ENCODE measurements around the gene SLC39A11. TPM values are rescaled to one million over a fixed set of nuclear protein-coding genes. Genes with fewer than 3 reads are reported as not detected.

Gene SLC39A11
- total and polyA plus RNA-seq, 2 of the 13 experiments (the other 11 are each of a cell fraction or from before 2014, with no cell fraction given): 17.2 to 31.5 TPM

DNA sequence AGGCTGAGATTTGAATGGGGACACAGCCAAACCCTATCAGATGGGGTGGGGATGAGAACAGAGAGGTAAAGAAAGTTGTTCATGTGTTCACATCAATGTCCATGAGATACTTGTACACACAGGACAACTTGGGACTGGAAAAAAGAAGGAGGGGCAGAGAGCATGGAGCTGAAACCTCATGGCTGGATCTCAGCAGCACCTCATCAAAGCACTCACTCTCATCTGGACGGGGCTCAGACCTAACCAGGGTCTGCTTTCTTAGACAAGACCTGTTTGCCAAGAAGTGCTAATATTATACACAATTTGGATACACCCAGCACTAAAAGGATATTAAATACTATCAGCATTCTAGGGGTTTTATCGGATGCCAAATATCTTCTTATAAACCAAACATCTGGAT, 399.8 kb downstream of the SLC39A11 start (continued):
- TF ChIP-seq PRDM15 (CRISPR knock-in tag; IDR thresholded peaks at IDR 0.05): no peak
- no peak for TF ChIP-seq RELA (CRISPR knock-in tag; IDR thresholded peaks at IDR 0.05)
- TF ChIP-seq GLI4 (CRISPR knock-in tag; IDR thresholded peaks at IDR 0.05; ENCODE audit: borderline replicate concordance): no peak
- TF ChIP-seq ZNF383 (CRISPR knock-in tag; IDR thresholded peaks at IDR 0.05; ENCODE audit: borderline replicate concordance): no peak
- no peak for TF ChIP-seq ZNF772 (CRISPR knock-in tag; IDR thresholded peaks at IDR 0.05)
- TF ChIP-seq ZNF432 (CRISPR knock-in tag; IDR thresholded peaks at IDR 0.05; ENCODE audit: borderline replicate concordance): no peak
- no peak for TF ChIP-seq ZSCAN25 (CRISPR knock-in tag; IDR thresholded peaks at IDR 0.05)
- no peak for TF ChIP-seq MYNN (CRISPR knock-in tag; IDR thresholded peaks at IDR 0.05; ENCODE audit: low read depth)
- TF ChIP-seq MIER3 (CRISPR knock-in tag; IDR thresholded peaks at IDR 0.05; ENCODE audit: borderline replicate concordance): no peak
- TF ChIP-seq CHCHD3 (CRISPR knock-in tag; IDR thresholded peaks at IDR 0.05): no peak
- no peak for TF ChIP-seq U2AF1 (optimal IDR thresholded peaks at IDR 0.05; ENCODE audit: low read depth, low read length)

DNA sequence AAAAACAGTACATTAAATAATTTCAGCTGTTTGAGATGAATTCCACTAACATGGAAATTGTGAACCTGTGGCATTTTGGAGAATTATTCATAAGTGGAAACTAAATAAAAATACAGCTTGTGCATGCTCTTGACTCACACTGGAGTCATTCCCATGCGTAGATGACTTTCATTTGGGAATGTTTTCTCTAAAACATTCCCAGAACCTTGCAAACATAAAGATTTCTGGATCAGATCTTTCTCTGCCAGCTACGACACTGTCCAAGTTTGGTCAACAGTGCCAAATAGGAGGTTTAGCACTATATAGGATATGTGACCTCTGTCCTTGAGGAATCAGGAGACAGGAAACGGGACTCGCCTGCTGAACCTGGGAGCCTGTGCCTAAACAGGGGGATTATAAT, 400.9 kb downstream of the SLC39A11 start:
- Histone ChIP-seq H3K27ac (ENCODE audit: extremely low read length, insufficient read depth, low read length) (no peak overlapping the region), H2AFZ (ENCODE audit: low read length) (no peak overlapping the region), H4K20me1 (ENCODE audit: insufficient read depth, low read length) (no peaks in the 10 kb centered on the region), H3K27me3 (ENCODE audit: control insufficient read depth in 1 of 2, insufficient read depth in 2 of 2, low read length in 2 of 2) (no peaks in the 10 kb centered on the region), H3K9me3 (ENCODE audit: low read length) (no peaks in the 10 kb centered on the region), H3K4me1 (ENCODE audit: insufficient read depth, low read length) (peaks cover 7% of the 10 kb centered on the region), H3K4me3 (replicated peaks in 1 of 3; ENCODE audit: insufficient read depth in 1 of 3, low read depth in 2 of 3, low read length in 3 of 3) (no peak overlapping the region), H3K4me2 (ENCODE audit: low read depth, low read length) (no peak overlapping the region), H3K79me2 (ENCODE audit: insufficient read depth, low read length) (no peaks in the 10 kb centered on the region), H3K36me3 (replicated peaks in 1 of 2; ENCODE audit: control insufficient read depth in 1 of 2, insufficient read depth in 2 of 2, low read length in 2 of 2) (no peaks in the 10 kb centered on the region; a peak in 1 of 5 replicates), H3K9ac (ENCODE audit: insufficient read depth, low read depth, low read length) (no peak overlapping the region)
- intact Hi-C loops (cut with micrococcal nuclease; ENCODE audit: unreplicated experiment) (no loop called here), in situ Hi-C loops (cut with HindIII; ENCODE audit: extremely low pct_ligation_motif_present, low pct_unique_long_range_greater_than_20kb) (no loop called here)
- ChIA-PET CTCF (ENCODE audit: low intra/inter-chr PET ratio, low total read pairs) (no interaction called here), POLR2A (no interaction called here)
- FAIRE-seq (no peak), DNase-seq (ENCODE audit: low spot score) (no peak), ATAC-seq (no peak)
- 89% methylated on average over 4 of the region's 4 CpGs for WGBS (ENCODE audit: low lambda C conversion rate)
- TF ChIP-seq, protein P1, sequence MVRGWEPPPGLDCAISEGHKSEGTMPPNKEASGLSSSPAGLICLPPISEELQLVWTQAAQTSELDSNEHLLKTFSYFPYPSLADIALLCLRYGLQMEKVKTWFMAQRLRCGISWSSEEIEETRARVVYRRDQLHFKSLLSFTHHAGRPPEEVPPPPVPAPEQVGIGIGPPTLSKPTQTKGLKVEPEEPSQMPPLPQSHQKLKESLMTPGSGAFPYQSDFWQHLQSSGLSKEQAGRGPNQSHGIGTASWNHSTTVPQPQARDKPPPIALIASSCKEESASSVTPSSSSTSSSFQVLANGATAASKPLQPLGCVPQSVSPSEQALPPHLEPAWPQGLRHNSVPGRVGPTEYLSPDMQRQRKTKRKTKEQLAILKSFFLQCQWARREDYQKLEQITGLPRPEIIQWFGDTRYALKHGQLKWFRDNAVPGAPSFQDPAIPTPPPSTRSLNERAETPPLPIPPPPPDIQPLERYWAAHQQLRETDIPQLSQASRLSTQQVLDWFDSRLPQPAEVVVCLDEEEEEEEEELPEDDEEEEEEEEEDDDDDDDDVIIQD (CRISPR knock-in tag; IDR thresholded peaks at IDR 0.05; ENCODE audit: low read depth): 0 out of 2 replicates have a peak, but pooled peaks have one; percentile 44
- TF ChIP-seq MAF1 (CRISPR knock-in tag; IDR thresholded peaks at IDR 0.05; ENCODE audit: borderline replicate concordance): no peak
- no TSS peak for BruUV-seq (replicated peaks)

All from HepG2 (cell line).